Retinal pigment epithelial cell (primary cell): ENCODE measurements around the gene NELL2.

Experiments
- DNase-seq: peaks from one replicate; pipeline ENCODE4 v3.0.0-alpha.2; 2010; ENCODE audit warnings: low read depth
- H3K4me3 ChIP-seq: 2 replicates; pipeline ENCODE4 v1.5.1; 2011; ENCODE audit warnings: mild to moderate bottlenecking, low read length, control low read depth, moderate library complexity
- TF ChIP-seq, protein P1 (sequence below): conservative IDR thresholded peaks from 2 replicates; pipeline ENCODE4 v1.5.1; 2011; ENCODE audit warnings: low read depth, low read length, control low read depth, inconsistent platforms

Gene NELL2

DNA sequence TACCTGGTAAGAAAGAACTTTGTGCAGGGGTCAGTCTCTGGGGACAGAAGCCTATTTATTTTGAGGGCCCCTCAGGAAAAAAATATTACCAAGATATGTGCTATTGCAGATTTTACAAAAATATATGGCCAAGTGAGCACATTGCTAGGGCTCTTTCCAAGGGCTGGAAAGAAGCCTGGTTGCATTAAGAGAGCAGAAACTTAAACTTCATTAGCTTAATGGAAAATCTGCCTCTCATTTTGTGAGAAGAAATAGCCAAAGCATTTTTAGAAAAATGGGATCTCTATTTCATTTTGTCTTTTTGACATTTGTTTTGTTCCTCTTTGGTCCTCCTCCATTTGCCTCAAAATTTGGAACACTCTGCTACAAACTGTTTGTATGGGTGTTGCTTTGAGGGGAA lies 283.5 kb downstream of the NELL2 start:
- TF ChIP-seq, protein P1, sequence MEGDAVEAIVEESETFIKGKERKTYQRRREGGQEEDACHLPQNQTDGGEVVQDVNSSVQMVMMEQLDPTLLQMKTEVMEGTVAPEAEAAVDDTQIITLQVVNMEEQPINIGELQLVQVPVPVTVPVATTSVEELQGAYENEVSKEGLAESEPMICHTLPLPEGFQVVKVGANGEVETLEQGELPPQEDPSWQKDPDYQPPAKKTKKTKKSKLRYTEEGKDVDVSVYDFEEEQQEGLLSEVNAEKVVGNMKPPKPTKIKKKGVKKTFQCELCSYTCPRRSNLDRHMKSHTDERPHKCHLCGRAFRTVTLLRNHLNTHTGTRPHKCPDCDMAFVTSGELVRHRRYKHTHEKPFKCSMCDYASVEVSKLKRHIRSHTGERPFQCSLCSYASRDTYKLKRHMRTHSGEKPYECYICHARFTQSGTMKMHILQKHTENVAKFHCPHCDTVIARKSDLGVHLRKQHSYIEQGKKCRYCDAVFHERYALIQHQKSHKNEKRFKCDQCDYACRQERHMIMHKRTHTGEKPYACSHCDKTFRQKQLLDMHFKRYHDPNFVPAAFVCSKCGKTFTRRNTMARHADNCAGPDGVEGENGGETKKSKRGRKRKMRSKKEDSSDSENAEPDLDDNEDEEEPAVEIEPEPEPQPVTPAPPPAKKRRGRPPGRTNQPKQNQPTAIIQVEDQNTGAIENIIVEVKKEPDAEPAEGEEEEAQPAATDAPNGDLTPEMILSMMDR: no peak
- no peak for DNase-seq

DNA sequence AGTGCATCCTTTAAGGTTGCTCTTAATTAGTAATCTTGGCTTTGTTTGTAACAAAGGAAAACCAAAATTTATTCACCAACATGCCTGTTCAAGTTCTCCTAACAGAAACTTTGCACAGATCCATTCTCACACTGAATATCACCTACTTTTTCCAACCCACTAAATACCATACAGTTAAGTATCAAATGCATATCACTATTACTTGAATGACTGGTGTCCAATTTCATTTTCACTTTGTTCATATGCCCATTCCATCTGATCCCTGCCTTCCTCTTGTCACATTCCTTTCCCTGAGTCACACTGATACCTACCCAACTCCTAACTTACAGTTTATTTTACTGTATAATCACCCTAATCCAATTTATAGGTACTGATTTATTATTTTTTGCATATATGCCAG lies 286.4 kb downstream of the NELL2 start:
- H3K4me3 ChIP-seq: no peak overlapping the region
- peak; percentile 80 for DNase-seq
- TF ChIP-seq, protein P1: no peak

More for the DNA sequence above, 283.5 kb downstream of the NELL2 start:
- no peak overlapping the region for H3K4me3 ChIP-seq

DNA sequence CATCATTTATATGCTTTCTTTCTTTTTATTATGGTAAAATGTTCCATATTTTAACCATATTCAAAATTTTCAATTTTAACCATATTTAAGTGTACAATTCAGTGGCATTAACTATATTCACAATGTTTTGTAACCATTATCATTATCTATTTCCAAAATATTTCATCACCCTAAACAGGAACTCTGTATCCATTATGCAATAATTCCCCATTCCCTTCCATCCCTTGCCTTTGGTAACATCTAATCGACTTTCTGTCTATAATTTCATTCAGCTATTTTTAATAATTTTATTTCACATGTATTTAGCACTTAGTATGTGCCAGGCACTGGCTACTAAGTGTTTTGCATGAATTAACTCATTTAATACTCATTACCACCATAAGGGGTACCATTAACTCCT lies 287.5 kb downstream of the NELL2 start:
- no peak for DNase-seq
- TF ChIP-seq, protein P1: no peak

DNA sequence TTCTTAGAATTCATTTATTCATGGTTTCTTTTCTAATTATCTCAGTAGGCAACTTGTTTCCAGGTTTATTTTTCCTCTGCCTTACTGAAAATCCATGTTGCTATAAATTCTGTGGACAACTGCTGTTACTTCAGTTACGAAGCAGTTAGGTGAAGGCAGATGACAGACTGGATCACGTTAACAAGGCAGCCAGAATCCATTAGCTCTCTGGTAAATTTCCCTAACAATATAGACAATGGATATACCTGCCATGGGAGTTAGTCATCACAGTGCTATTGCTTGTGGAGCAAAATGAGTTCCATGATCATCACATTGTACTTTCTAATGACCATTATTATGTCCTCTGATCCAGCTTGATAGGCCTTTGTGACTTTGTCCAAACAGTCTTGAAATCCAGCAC lies 291.5 kb downstream of the NELL2 start:
- TF ChIP-seq, protein P1: no peak
- DNase-seq: no peak
- no peak overlapping the region for H3K4me3 ChIP-seq

More for the DNA sequence above, 287.5 kb downstream of the NELL2 start:
- H3K4me3 ChIP-seq: no peak overlapping the region

DNA sequence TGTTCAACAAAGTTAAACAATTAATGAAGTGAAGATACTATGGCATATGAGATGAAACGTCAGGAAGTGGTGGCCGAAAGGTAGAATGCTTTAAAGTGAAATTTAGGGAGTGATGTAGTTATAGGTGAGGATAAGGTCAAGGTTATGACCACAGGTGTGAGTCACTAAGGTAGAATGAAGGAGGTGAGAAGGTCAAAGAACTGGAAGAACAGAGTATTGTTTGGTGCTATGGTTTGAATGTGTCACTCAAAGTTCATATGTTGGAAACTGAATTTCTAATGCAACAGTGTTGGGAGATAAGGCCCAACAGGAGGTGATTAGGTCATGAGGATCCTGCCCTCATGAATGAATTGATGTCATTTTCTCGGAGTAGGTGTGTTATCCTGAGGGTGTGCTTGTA lies 293.6 kb downstream of the NELL2 start:
- H3K4me3 ChIP-seq: no peak overlapping the region
- no peak for DNase-seq
- TF ChIP-seq, protein P1: no peak

DNA sequence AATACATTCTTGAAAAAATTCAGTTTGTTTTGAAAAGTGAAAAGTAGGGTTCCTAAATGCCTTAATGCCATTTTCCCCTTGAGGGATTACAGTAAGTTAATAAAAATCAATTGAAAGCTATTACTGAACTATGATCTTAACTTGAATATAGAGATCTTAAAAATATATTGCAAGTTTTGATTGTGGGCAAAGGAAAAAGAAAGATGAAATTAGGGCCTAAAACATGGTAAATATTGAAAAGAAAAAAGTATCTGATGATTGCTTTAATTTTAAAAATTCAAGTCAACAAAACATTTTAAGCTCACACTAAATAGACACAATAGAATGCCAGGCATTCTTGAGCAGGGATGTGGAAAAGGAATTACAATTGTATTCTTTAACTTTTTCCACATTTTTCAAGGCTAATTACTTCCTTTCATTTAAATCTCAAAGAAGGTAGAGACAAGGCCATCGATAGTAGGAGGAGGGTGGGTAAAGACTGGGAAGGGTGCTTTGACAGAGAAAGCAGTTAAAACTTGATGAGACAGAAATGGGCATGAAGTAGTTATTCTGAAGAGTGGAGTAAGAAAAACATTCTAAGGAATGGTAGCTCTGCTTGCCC lies 294.4 kb downstream of the NELL2 start:
- DNase-seq: no peak
- no peak overlapping the region for H3K4me3 ChIP-seq
- TF ChIP-seq, protein P1: no peak

DNA sequence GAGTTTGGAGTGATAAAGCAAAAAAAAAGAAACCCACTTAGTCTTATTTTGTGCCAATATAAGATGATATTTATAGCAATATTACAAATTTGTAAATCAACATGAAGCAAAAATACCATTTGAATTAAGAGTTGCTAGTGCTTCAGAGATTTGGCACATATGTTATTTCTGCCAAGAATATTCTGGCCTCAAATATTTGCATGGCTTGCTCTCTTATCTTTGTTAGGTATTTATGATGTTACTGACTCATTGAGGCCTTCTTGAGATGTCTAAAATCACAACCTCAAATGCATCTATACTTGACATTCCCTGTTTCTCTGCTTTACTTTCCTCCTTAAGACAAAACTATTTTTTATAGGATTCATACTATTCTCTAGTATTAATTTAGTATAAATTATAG lies 301.5 kb downstream of the NELL2 start:
- DNase-seq: no peak
- no peak overlapping the region for H3K4me3 ChIP-seq
- TF ChIP-seq, protein P1: no peak
